GM23338 (cell line): ENCODE measurements around the gene ATG9B. TPM values are rescaled to one million over a fixed set of nuclear protein-coding genes. Genes with fewer than 3 reads are reported as not detected.

Experiments
- ATAC-seq: fragments of 200-7000 bp; cut with Tn5 transposase; 3 replicates; pipeline ENCODE4 v1.9.1; 2020
- DNase-seq: peaks from one replicate; pipeline ENCODE4 v3.0.0-alpha.2; 2015; ENCODE audit warnings: low spot score
- H2AFZ ChIP-seq: fragments of 200-600 bp; sonication (generic); 2 replicates; pipeline ENCODE4 v1.8.0; 2016; ENCODE audit warnings: antibody characterized with exemption, mild to moderate bottlenecking, moderate library complexity
- H3F3A ChIP-seq: fragments of 200-600 bp; sonication (generic); replicated peaks from 2 replicates; pipeline ENCODE4 v1.8.0; 2017; ENCODE audit warnings: antibody characterized with exemption, mixed run types, low read depth
- H3K27ac ChIP-seq: fragments of 200-600 bp; sonication (generic); 2 replicates; pipeline ENCODE4 v1.6.1; 2016; ENCODE audit warnings: low read depth
- H3K27me3 ChIP-seq: fragments of 200-600 bp; sonication (generic); 2 replicates; pipeline ENCODE4 v1.8.0; 2016; ENCODE audit warnings: mild to moderate bottlenecking, mixed run types, moderate library complexity; ENCODE audit not compliant: insufficient read depth
- H3K36me3 ChIP-seq: fragments of 200-600 bp; sonication (generic); 2 replicates; pipeline ENCODE4 v1.8.0; 2016; ENCODE audit warnings: mild to moderate bottlenecking; ENCODE audit not compliant: insufficient read depth
- H3K4me1 ChIP-seq: fragments of 200-600 bp; sonication (generic); 2 replicates; pipeline ENCODE4 v1.8.0; 2016; ENCODE audit warnings: mild to moderate bottlenecking, moderate library complexity; ENCODE audit not compliant: insufficient read depth
- H3K4me2 ChIP-seq: fragments of 200-600 bp; sonication (generic); 2 replicates; pipeline ENCODE4 v1.7.1; 2017; ENCODE audit warnings: mixed run types
- H3K4me3 ChIP-seq: fragments of 200-600 bp; sonication (generic); 2 replicates; pipeline ENCODE4 v1.6.1; 2016; ENCODE audit warnings: mixed run types
- H3K79me2 ChIP-seq: fragments of 200-600 bp; sonication (generic); replicated peaks from 2 replicates; pipeline ENCODE4 v1.8.0; 2017; ENCODE audit warnings: mild to moderate bottlenecking; ENCODE audit not compliant: insufficient read depth
- H3K9me2 ChIP-seq: fragments of 200-600 bp; sonication (generic); 2 replicates; pipeline ENCODE4 v1.8.0; 2017; ENCODE audit not compliant: insufficient read depth
- H4K20me1 ChIP-seq: fragments of 200-600 bp; sonication (generic); replicated peaks from 2 replicates; pipeline ENCODE4 v1.8.0; 2017; ENCODE audit warnings: mild to moderate bottlenecking; ENCODE audit not compliant: insufficient read depth
- H3K27ac Mint-ChIP-seq: 2 replicates; pipeline ENCODE4 v1.8.0; 2020; ENCODE audit warnings: inconsistent platforms, mild to moderate bottlenecking, moderate library complexity, mixed read lengths
- H3K27me3 Mint-ChIP-seq: 3 replicates; pipeline ENCODE4 v1.8.0; 2022; ENCODE audit warnings: low read depth, mild to moderate bottlenecking, moderate library complexity, mixed read lengths, inconsistent platforms; ENCODE audit not compliant: insufficient read depth, poor library complexity
- H3K36me3 Mint-ChIP-seq: 3 replicates; pipeline ENCODE4 v1.8.0; 2021; ENCODE audit warnings: low read depth, mild to moderate bottlenecking, inconsistent platforms, moderate library complexity, mixed read lengths
- H3K4me1 Mint-ChIP-seq: 3 replicates; pipeline ENCODE4 v1.8.0; 2020; ENCODE audit warnings: mild to moderate bottlenecking, inconsistent platforms, mixed read lengths
- H3K4me3 Mint-ChIP-seq: 3 replicates; pipeline ENCODE4 v1.8.0; 2021; ENCODE audit warnings: moderate library complexity, mild to moderate bottlenecking, inconsistent platforms, mixed read lengths
- H3K9me3 Mint-ChIP-seq: 3 replicates; pipeline ENCODE4 v1.8.0; 2020; ENCODE audit warnings: moderate library complexity, mild to moderate bottlenecking, inconsistent platforms, mixed read lengths
- CREB1 ChIP-seq: fragments of 250-450 bp; sonication (Bioruptor Pico); IDR thresholded peaks from 2 replicates; pipeline ENCODE4 v1.5.0; 2020; ENCODE audit warnings: low read depth, mild to moderate bottlenecking, moderate library complexity
- CTCF ChIP-seq, 2 experiments: fragments of 200-600 bp in 1 of 2; sonication (generic) in 1 of 2; conservative IDR thresholded peaks; 2 replicates each; pipeline versions ENCODE4 v1.5.1 to v1.6.1; 2016 to 2017; ENCODE audit warnings: antibody characterized with exemption in 2 of 2, low read depth in 2 of 2, mild to moderate bottlenecking in 2 of 2, moderate library complexity in 1 of 2
- STAT1 ChIP-seq: IDR thresholded peaks from one replicate; pipeline ENCODE4 v1.6.1; 2016; ENCODE audit warnings: antibody characterized with exemption; ENCODE audit not compliant: unreplicated experiment
- ZNF331 ChIP-seq: fragments of 250-450 bp; sonication (Bioruptor Pico); IDR thresholded peaks from 2 replicates; pipeline ENCODE4 v1.5.0; 2020; ENCODE audit warnings: low read depth, mild to moderate bottlenecking, moderate library complexity
- polyA plus RNA-seq: library from polyadenylated mRNA; unstranded; fragments of >200 nt; fragmentation: Nextera tagmentation; extraction: Ambion mirVana; gene quantifications from 2 replicates; pipeline ENCODE4 v1.2.1, GENCODE V29; 2016
- total RNA-seq: library from RNA; depleted of rRNA; stranded (reverse); fragments of >200 nt; shearing (Covaris generic); gene quantifications from 2 replicates; pipeline ENCODE4 v1.2.3, GENCODE V29; 2014
- TF ChIP-seq, protein P1 (sequence below): IDR thresholded peaks from one replicate; pipeline ENCODE4 v1.6.1; 2018; ENCODE audit warnings: antibody characterized with exemption; ENCODE audit not compliant: unreplicated experiment

ATG9B gene
- total and polyA plus RNA-seq, 2 experiments from 2014 or later: 1.2 to 3.4 TPM

GRCh38 chr7:151013356-151013732 is 10.9 kb downstream of the ATG9B start (continued):
- no peak for TF ChIP-seq CTCF (conservative IDR thresholded peaks at IDR 0.05; ENCODE audit: low read depth in 2 of 2)
- no peak for TF ChIP-seq STAT1
- TF ChIP-seq ZNF331 (CRISPR knock-in tag): no peak
- TF ChIP-seq, protein P1, sequence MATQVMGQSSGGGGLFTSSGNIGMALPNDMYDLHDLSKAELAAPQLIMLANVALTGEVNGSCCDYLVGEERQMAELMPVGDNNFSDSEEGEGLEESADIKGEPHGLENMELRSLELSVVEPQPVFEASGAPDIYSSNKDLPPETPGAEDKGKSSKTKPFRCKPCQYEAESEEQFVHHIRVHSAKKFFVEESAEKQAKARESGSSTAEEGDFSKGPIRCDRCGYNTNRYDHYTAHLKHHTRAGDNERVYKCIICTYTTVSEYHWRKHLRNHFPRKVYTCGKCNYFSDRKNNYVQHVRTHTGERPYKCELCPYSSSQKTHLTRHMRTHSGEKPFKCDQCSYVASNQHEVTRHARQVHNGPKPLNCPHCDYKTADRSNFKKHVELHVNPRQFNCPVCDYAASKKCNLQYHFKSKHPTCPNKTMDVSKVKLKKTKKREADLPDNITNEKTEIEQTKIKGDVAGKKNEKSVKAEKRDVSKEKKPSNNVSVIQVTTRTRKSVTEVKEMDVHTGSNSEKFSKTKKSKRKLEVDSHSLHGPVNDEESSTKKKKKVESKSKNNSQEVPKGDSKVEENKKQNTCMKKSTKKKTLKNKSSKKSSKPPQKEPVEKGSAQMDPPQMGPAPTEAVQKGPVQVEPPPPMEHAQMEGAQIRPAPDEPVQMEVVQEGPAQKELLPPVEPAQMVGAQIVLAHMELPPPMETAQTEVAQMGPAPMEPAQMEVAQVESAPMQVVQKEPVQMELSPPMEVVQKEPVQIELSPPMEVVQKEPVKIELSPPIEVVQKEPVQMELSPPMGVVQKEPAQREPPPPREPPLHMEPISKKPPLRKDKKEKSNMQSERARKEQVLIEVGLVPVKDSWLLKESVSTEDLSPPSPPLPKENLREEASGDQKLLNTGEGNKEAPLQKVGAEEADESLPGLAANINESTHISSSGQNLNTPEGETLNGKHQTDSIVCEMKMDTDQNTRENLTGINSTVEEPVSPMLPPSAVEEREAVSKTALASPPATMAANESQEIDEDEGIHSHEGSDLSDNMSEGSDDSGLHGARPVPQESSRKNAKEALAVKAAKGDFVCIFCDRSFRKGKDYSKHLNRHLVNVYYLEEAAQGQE: no peak

DNA sequence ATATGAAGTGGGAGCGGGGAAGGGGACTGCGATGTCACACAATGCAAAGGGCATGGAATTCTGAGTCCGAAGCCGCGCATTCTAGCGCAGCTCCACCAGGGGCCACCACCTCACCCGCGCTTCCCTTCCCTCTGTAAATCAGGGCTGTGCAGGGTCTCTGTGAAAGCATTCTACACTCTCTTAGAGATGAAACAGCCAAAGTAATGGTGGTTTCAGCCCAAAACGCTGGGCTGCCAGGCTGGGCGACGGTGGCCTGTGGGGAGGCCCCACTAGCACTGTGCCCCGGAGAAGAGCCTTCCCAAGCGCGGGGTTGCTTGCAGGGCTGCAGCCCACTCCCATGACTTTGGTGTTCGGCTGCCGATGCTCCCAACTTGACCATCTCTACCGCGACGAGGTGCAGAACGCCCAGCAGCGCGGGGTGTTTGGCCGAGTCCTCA is 11.4 kb downstream of the ATG9B start:
- no peaks in the 10 kb centered on the region for H3K79me2 ChIP-seq
- Mint-ChIP-seq H3K4me1 (peaks cover 43% of the 10 kb centered on the region), H3K9me3 (no peaks in the 10 kb centered on the region; the same call in 2 of the 3 replicates), H3K36me3 (peaks cover 7% of the 10 kb centered on the region; the same call in 1 of the 3 replicates), H3K4me3 (peak overlapping the region; percentile 56), H3K27me3 (peaks cover 42% of the 10 kb centered on the region), H3K27ac (no peak overlapping the region)
- no peak overlapping the region for H3K27ac ChIP-seq
- TF ChIP-seq CREB1 (CRISPR knock-in tag): no peak
- peak; percentile 66 to 73 for TF ChIP-seq CTCF (conservative IDR thresholded peaks at IDR 0.05; ENCODE audit: low read depth in 2 of 2)
- H3K27me3 ChIP-seq: peaks cover 28% of the 10 kb centered on the region
- H3K4me3 ChIP-seq: peak overlapping the region; percentile 75
- ATAC-seq (peak; percentile 46), DNase-seq (peak; percentile 88)
- peak overlapping the region; percentile 88 for H3K4me2 ChIP-seq
- H3K9me2 ChIP-seq: no peaks in the 10 kb centered on the region
- no peaks in the 10 kb centered on the region for H4K20me1 ChIP-seq
- H3K4me1 ChIP-seq: peaks cover 24% of the 10 kb centered on the region
- H3K36me3 ChIP-seq: no peaks in the 10 kb centered on the region
- H2AFZ ChIP-seq: peak overlapping the region; percentile 92
- H3F3A ChIP-seq: 0 out of 2 replicates have a peak, but pooled peaks cover 12% of the 10 kb centered on the region
